Stimulated activated naive B cell treated with anti-CD40 and anti-IgM and Interleukin-4, amounts not matched to agents 10 μg/mL and 1 μg/mL and 100 μg/mL, for 72 hours (primary cell): ENCODE measurements around the gene CXCR4.

Source experiments
- ATAC-seq, 2 donors: fragments of 150-1000 bp; cut with Tn5 transposase; replicated peaks; 2 replicates each; pipeline ENCODE4 v1.10.0; 2021; ENCODE audit warnings: moderate library complexity in 1 of 2
- DNase-seq: peaks from one replicate; pipeline ENCODE4 v3.0.0; 2021
- H3K27ac Mint-ChIP-seq: one replicate; pipeline ENCODE4 v1.8.0; 2022; ENCODE audit warnings: mild to moderate bottlenecking, mixed read lengths
- H3K27me3 Mint-ChIP-seq, 2 donors: one replicate each; pipeline ENCODE4 v1.8.0; 2022; ENCODE audit warnings: mixed read lengths in 2 of 2
- H3K36me3 Mint-ChIP-seq, 2 donors: one replicate each; pipeline ENCODE4 v1.8.0; 2022; ENCODE audit warnings: mixed read lengths in 2 of 2, mild to moderate bottlenecking in 1 of 2
- H3K4me1 Mint-ChIP-seq, 2 donors: one replicate each; pipeline ENCODE4 v1.8.0; 2022; ENCODE audit warnings: mixed read lengths in 2 of 2, mild to moderate bottlenecking in 1 of 2
- H3K4me3 Mint-ChIP-seq, 2 donors: one replicate each; pipeline ENCODE4 v1.8.0; 2022; ENCODE audit warnings: mild to moderate bottlenecking in 2 of 2, mixed read lengths in 2 of 2, moderate library complexity in 1 of 2
- H3K9me3 Mint-ChIP-seq, 2 donors: one replicate each; pipeline ENCODE4 v1.8.0; 2022; ENCODE audit warnings: mixed read lengths in 2 of 2, mild to moderate bottlenecking in 1 of 2

The CXCR4 gene

GRCh38 chr2:136135921-136136906 lies 18.3 kb upstream of the CXCR4 start:
- H3K4me3 Mint-ChIP-seq: peak overlapping the region; percentile 36 to 45
- no peaks in the 10 kb centered on the region for H3K36me3 Mint-ChIP-seq
- H3K27ac Mint-ChIP-seq: peak overlapping the region; percentile 94
- H3K9me3 Mint-ChIP-seq: no peaks in the 10 kb centered on the region
- peak; percentile 76 for DNase-seq
- H3K4me1 Mint-ChIP-seq: peaks cover 76 to 96% of the 10 kb centered on the region in 2 donors
- no peaks in the 10 kb centered on the region for H3K27me3 Mint-ChIP-seq
- peak; percentile 59 to 62 for ATAC-seq

GRCh38 chr2:136135462-136135861 lies 17.5 kb upstream of the CXCR4 start:
- DNase-seq: no peak
- Mint-ChIP-seq H3K4me1 (peaks cover 78 to 98% of the 10 kb centered on the region in 2 donors), H3K4me3 (peak overlapping the region in 1 of 2 donors; percentile 7), H3K27me3 (no peaks in the 10 kb centered on the region), H3K27ac (peak overlapping the region; percentile 94), H3K36me3 (no peaks in the 10 kb centered on the region), H3K9me3 (no peaks in the 10 kb centered on the region)
- ATAC-seq: no peak

- DNase-seq (peak; percentile 76), ATAC-seq (peak; percentile 43 to 54)
- no peaks in the 10 kb centered on the region for H3K27me3 Mint-ChIP-seq
- peaks cover 79 to 98% of the 10 kb centered on the region in 2 donors for H3K4me1 Mint-ChIP-seq
- H3K27ac Mint-ChIP-seq: peak overlapping the region; percentile 95
- no peaks in the 10 kb centered on the region for H3K36me3 Mint-ChIP-seq
- H3K9me3 Mint-ChIP-seq: no peaks in the 10 kb centered on the region
- H3K4me3 Mint-ChIP-seq: peak overlapping the region; percentile 32 to 47
These were observed 16.2 kb upstream of the CXCR4 start for GRCh38 chr2:136134126-136134525.

- peaks cover 2 to 4% of the 10 kb centered on the region in 2 donors for H3K9me3 Mint-ChIP-seq
- H3K4me3 Mint-ChIP-seq: peak overlapping the region; percentile 32 to 47
- DNase-seq (no peak), ATAC-seq (no peak)
- H3K36me3 Mint-ChIP-seq: peaks cover 2 to 3% of the 10 kb centered on the region in 2 donors
- no peaks in the 10 kb centered on the region for H3K27me3 Mint-ChIP-seq
- peak overlapping the region; percentile 95 for H3K27ac Mint-ChIP-seq
- peaks cover 83 to 98% of the 10 kb centered on the region in 2 donors for H3K4me1 Mint-ChIP-seq
These were observed 15.6 kb upstream of the CXCR4 start for GRCh38 chr2:136133586-136133985.

- Mint-ChIP-seq H3K27ac (peak overlapping the region; percentile 95), H3K27me3 (no peaks in the 10 kb centered on the region), H3K4me1 (peaks cover 81 to 98% of the 10 kb centered on the region in 2 donors), H3K4me3 (peak overlapping the region; percentile 66 to 77), H3K9me3 (peaks cover 2 to 4% of the 10 kb centered on the region in 2 donors), H3K36me3 (peaks cover 2 to 4% of the 10 kb centered on the region in 2 donors)
- ATAC-seq (no peak), DNase-seq (no peak)
These were observed 15.2 kb upstream of the CXCR4 start for GRCh38 chr2:136133176-136133575.

GRCh38 chr2:136132825-136133155 lies 14.8 kb upstream of the CXCR4 start:
- Mint-ChIP-seq H3K4me3 (peak overlapping the region; percentile 66 to 77), H3K27me3 (no peaks in the 10 kb centered on the region), H3K9me3 (peaks cover 2 to 4% of the 10 kb centered on the region in 2 donors), H3K36me3 (peaks cover 2 to 4% of the 10 kb centered on the region in 2 donors), H3K27ac (peak overlapping the region; percentile 95), H3K4me1 (peaks cover 81 to 98% of the 10 kb centered on the region in 2 donors)
- no peak for DNase-seq
- no peak for ATAC-seq

- H3K9me3 Mint-ChIP-seq: peaks cover 2 to 4% of the 10 kb centered on the region in 2 donors
- H3K27me3 Mint-ChIP-seq: no peaks in the 10 kb centered on the region
- DNase-seq (peak; percentile 92), ATAC-seq (peak; percentile 70 to 74)
- H3K4me3 Mint-ChIP-seq: peak overlapping the region; percentile 66 to 77
- peaks cover 2 to 4% of the 10 kb centered on the region in 2 donors for H3K36me3 Mint-ChIP-seq
- H3K4me1 Mint-ChIP-seq: peaks cover 80 to 98% of the 10 kb centered on the region in 2 donors
- peak overlapping the region; percentile 95 for H3K27ac Mint-ChIP-seq
These were observed 14.2 kb upstream of the CXCR4 start for GRCh38 chr2:136131961-136132824.

- DNase-seq (no peak), ATAC-seq (peak; percentile 6 to 7)
- H3K4me3 Mint-ChIP-seq: peak overlapping the region; percentile 66 to 77
- H3K36me3 Mint-ChIP-seq: peaks cover 2 to 4% of the 10 kb centered on the region in 2 donors
- peak overlapping the region; percentile 95 for H3K27ac Mint-ChIP-seq
- no peaks in the 10 kb centered on the region for H3K27me3 Mint-ChIP-seq
- peaks cover 76 to 98% of the 10 kb centered on the region in 2 donors for H3K4me1 Mint-ChIP-seq
- H3K9me3 Mint-ChIP-seq: peaks cover 2 to 4% of the 10 kb centered on the region in 2 donors
These were observed 13.6 kb upstream of the CXCR4 start for GRCh38 chr2:136131484-136131960.

GRCh38 chr2:136130511-136130910 lies 12.6 kb upstream of the CXCR4 start:
- Mint-ChIP-seq H3K27me3 (no peaks in the 10 kb centered on the region), H3K4me3 (peak overlapping the region in 1 of 2 donors; percentile 45), H3K9me3 (peaks cover 2 to 4% of the 10 kb centered on the region in 2 donors), H3K36me3 (peaks cover 2 to 4% of the 10 kb centered on the region in 2 donors), H3K4me1 (peaks cover 73 to 98% of the 10 kb centered on the region in 2 donors), H3K27ac (peak overlapping the region; percentile 95)
- no peak for DNase-seq
- ATAC-seq: no peak

- Mint-ChIP-seq H3K27me3 (no peaks in the 10 kb centered on the region), H3K9me3 (peaks cover 2 to 4% of the 10 kb centered on the region in 2 donors), H3K27ac (peak overlapping the region; percentile 42), H3K4me3 (no peak overlapping the region), H3K4me1 (peaks cover 73 to 98% of the 10 kb centered on the region in 2 donors), H3K36me3 (peaks cover 2 to 4% of the 10 kb centered on the region in 2 donors)
- ATAC-seq: no peak
- no peak for DNase-seq
These were observed 12.1 kb upstream of the CXCR4 start for GRCh38 chr2:136130045-136130444.

- peaks cover 72 to 98% of the 10 kb centered on the region in 2 donors for H3K4me1 Mint-ChIP-seq
- peaks cover 2 to 4% of the 10 kb centered on the region in 2 donors for H3K9me3 Mint-ChIP-seq
- no peaks in the 10 kb centered on the region for H3K27me3 Mint-ChIP-seq
- ATAC-seq: no peak
- H3K36me3 Mint-ChIP-seq: peaks cover 2 to 4% of the 10 kb centered on the region in 2 donors
- DNase-seq: no peak
- H3K27ac Mint-ChIP-seq: peak overlapping the region; percentile 42
- peak overlapping the region in 1 of 2 donors; percentile 44 for H3K4me3 Mint-ChIP-seq
These were observed 11.7 kb upstream of the CXCR4 start for GRCh38 chr2:136129601-136130000.

- ATAC-seq: no peak
- no peak overlapping the region for H3K4me3 Mint-ChIP-seq
These were observed 11.0 kb upstream of the CXCR4 start for GRCh38 chr2:136128905-136129304.

GRCh38 chr2:136128366-136128765 lies 10.4 kb upstream of the CXCR4 start:
- DNase-seq: no peak
- peaks cover 2 to 4% of the 10 kb centered on the region in 2 donors for H3K36me3 Mint-ChIP-seq
- H3K27ac Mint-ChIP-seq: peak overlapping the region; percentile 45
- H3K4me3 Mint-ChIP-seq: no peak overlapping the region
- no peaks in the 10 kb centered on the region for H3K27me3 Mint-ChIP-seq
- peaks cover 69 to 98% of the 10 kb centered on the region in 2 donors for H3K4me1 Mint-ChIP-seq
- H3K9me3 Mint-ChIP-seq: peaks cover 2 to 4% of the 10 kb centered on the region in 2 donors
- no peak for ATAC-seq

More at GRCh38 chr2:136128905-136129304, 11.0 kb upstream of the CXCR4 start:
- peak overlapping the region; percentile 45 for H3K27ac Mint-ChIP-seq
- H3K27me3 Mint-ChIP-seq: no peaks in the 10 kb centered on the region
- peaks cover 2 to 4% of the 10 kb centered on the region in 2 donors for H3K9me3 Mint-ChIP-seq
- no peak for DNase-seq
- H3K4me1 Mint-ChIP-seq: peaks cover 69 to 98% of the 10 kb centered on the region in 2 donors
- peaks cover 2 to 4% of the 10 kb centered on the region in 2 donors for H3K36me3 Mint-ChIP-seq

GRCh38 chr2:136127356-136127755 lies 9.4 kb upstream of the CXCR4 start:
- H3K4me1 Mint-ChIP-seq: peaks cover 65 to 98% of the 10 kb centered on the region in 2 donors
- H3K27ac Mint-ChIP-seq: peak overlapping the region; percentile 86
- H3K9me3 Mint-ChIP-seq: peaks cover 2 to 4% of the 10 kb centered on the region in 2 donors
- no peaks in the 10 kb centered on the region for H3K27me3 Mint-ChIP-seq
- H3K4me3 Mint-ChIP-seq: peak overlapping the region in 1 of 2 donors; percentile 1
- ATAC-seq (no peak), DNase-seq (no peak)
- peaks cover 2 to 4% of the 10 kb centered on the region in 2 donors for H3K36me3 Mint-ChIP-seq
